Body of pancreas (tissue), 4 donors: ENCODE results near the gene TRAF1.
A peak's percentile ranks its signal among the peaks of the same experiment; 100 is the strongest.

Experiments
- CTCF ChIP-seq, 7 experiments: fragments of 450-650 bp in 4 of 7; fragments of 200-600 bp in 3 of 7; sonication (generic) in 3 of 7; IDR thresholded peaks; one replicate each; pipeline ENCODE4 v1.5.1; 2016 to 2019; ENCODE audit warnings: antibody characterized with exemption in 7 of 7
- POLR2A ChIP-seq, 3 donors: fragments of 450-650 bp; IDR thresholded peaks; one replicate each; pipeline ENCODE4 v1.6.1; 2016; ENCODE audit warnings: antibody characterized with exemption in 3 of 3, mild to moderate bottlenecking in 2 of 3

- TF ChIP-seq POLR2A (IDR thresholded peaks at IDR 0.05) = peak; percentile 78 to 87 (median 80)
- peak in 4 of 7 experiments; percentile 13 to 46 (median 39) for TF ChIP-seq CTCF (IDR thresholded peaks at IDR 0.05)
These were observed 2.1 kb upstream of the TRAF1 start for GRCh38 chr9:120928483-120929228.
